H9 (cell line): Measurements from ENCODE around the gene CDKAL1. TPM values are rescaled to one million over a fixed set of nuclear protein-coding genes. Genes with fewer than 3 reads are reported as not detected.

ENCODE experiments used
- DNase-seq: peaks from one replicate; pipeline ENCODE4 v3.0.0-alpha.2; 2017
- H2AFZ ChIP-seq: one replicate; pipeline ENCODE4 v1.6.1; 2013; ENCODE audit warnings: mild to moderate bottlenecking, low read length, control low read depth, moderate library complexity
- H2AK5ac ChIP-seq: 2 replicates; pipeline ENCODE4 v1.6.1; 2013; ENCODE audit warnings: low read length, control low read depth, mixed read lengths; ENCODE audit not compliant: insufficient read length
- H2BK120ac ChIP-seq: one replicate; pipeline ENCODE4 v1.6.1; 2013; ENCODE audit warnings: low read depth, mild to moderate bottlenecking, low read length, control low read depth, inconsistent platforms; ENCODE audit not compliant: poor library complexity, severe bottlenecking
- H2BK12ac ChIP-seq: 2 replicates; pipeline ENCODE4 v1.6.1; 2013; ENCODE audit warnings: low read length, control low read depth, mixed read lengths, low read depth; ENCODE audit not compliant: insufficient read length
- H2BK15ac ChIP-seq: 2 replicates; pipeline ENCODE4 v1.6.1; 2013; ENCODE audit warnings: low read depth, low read length, control low read depth
- H2BK20ac ChIP-seq: one replicate; pipeline ENCODE4 v1.6.1; 2013; ENCODE audit warnings: low read depth, mild to moderate bottlenecking, low read length, control low read depth, inconsistent platforms; ENCODE audit not compliant: poor library complexity, severe bottlenecking
- H2BK5ac ChIP-seq: 2 replicates; pipeline ENCODE4 v1.6.1; 2013; ENCODE audit warnings: low read length, control low read depth, mixed read lengths; ENCODE audit not compliant: insufficient read length
- H3K14ac ChIP-seq: 2 replicates; pipeline ENCODE4 v1.6.1; 2013; ENCODE audit warnings: low read length, control low read depth; ENCODE audit not compliant: insufficient read depth
- H3K18ac ChIP-seq: 2 replicates; pipeline ENCODE4 v1.6.1; 2013; ENCODE audit warnings: low read depth, mild to moderate bottlenecking, mixed read lengths, low read length, control low read depth; ENCODE audit not compliant: insufficient read length
- H3K23ac ChIP-seq: 2 replicates; pipeline ENCODE4 v1.6.1; 2013; ENCODE audit warnings: low read length, control low read depth, mixed read lengths, low read depth; ENCODE audit not compliant: insufficient read length
- H3K23me2 ChIP-seq: 2 replicates; pipeline ENCODE4 v1.6.1; 2013; ENCODE audit warnings: low read depth, mild to moderate bottlenecking, mixed read lengths, low read length, control low read depth; ENCODE audit not compliant: insufficient read length, poor library complexity, severe bottlenecking
- H3K27ac ChIP-seq: 2 replicates; pipeline ENCODE4 v1.5.1; 2013; ENCODE audit warnings: low read length, control low read depth, mixed read lengths, low read depth; ENCODE audit not compliant: insufficient read length
- H3K27me3 ChIP-seq: 2 replicates; pipeline ENCODE4 v1.6.1; 2013; ENCODE audit warnings: low read length, control low read depth, inconsistent platforms; ENCODE audit not compliant: insufficient read depth
- H3K4ac ChIP-seq: 2 replicates; pipeline ENCODE4 v1.6.1; 2013; ENCODE audit warnings: low read depth, mild to moderate bottlenecking, control low read depth, inconsistent platforms, low read length, moderate library complexity
- H3K4me1 ChIP-seq: 2 replicates; pipeline ENCODE4 v1.6.1; 2013; ENCODE audit warnings: low read length, control low read depth, inconsistent platforms; ENCODE audit not compliant: insufficient read depth
- H3K4me2 ChIP-seq: 2 replicates; pipeline ENCODE4 v1.6.1; 2013; ENCODE audit warnings: low read length, control low read depth, mixed read lengths; ENCODE audit not compliant: insufficient read length, insufficient read depth
- H3K56ac ChIP-seq: 2 replicates; pipeline ENCODE4 v1.6.1; 2013; ENCODE audit warnings: low read depth, mild to moderate bottlenecking, mixed read lengths, low read length, control low read depth; ENCODE audit not compliant: insufficient read length
- H3K79me1 ChIP-seq: 2 replicates; pipeline ENCODE4 v1.6.1; 2013; ENCODE audit warnings: low read depth, mild to moderate bottlenecking, moderate library complexity, low read length, control low read depth, inconsistent platforms; ENCODE audit not compliant: insufficient read depth, poor library complexity, severe bottlenecking
- H3K79me2 ChIP-seq: 2 replicates; pipeline ENCODE4 v1.6.1; 2013; ENCODE audit warnings: low read length, control low read depth, inconsistent platforms; ENCODE audit not compliant: insufficient read depth
- H3K9ac ChIP-seq: 2 replicates; pipeline ENCODE4 v1.6.1; 2013; ENCODE audit warnings: low read length, control low read depth, mixed read lengths; ENCODE audit not compliant: insufficient read length; ENCODE audit errors: extremely low read depth
- H3K9me3 ChIP-seq: one replicate; pipeline ENCODE4 v1.6.1; 2013; ENCODE audit warnings: low read depth, low read length, inconsistent platforms; ENCODE audit not compliant: control insufficient read depth
- H3T11ph ChIP-seq: one replicate; pipeline ENCODE4 v1.6.1; 2013; ENCODE audit warnings: mild to moderate bottlenecking, low read length, control low read depth, inconsistent platforms
- H4K20me1 ChIP-seq: one replicate; pipeline ENCODE4 v1.6.1; 2013; ENCODE audit not compliant: control insufficient read depth, insufficient read length, insufficient read depth
- H4K5ac ChIP-seq: 2 replicates; pipeline ENCODE4 v1.6.1; 2013; ENCODE audit warnings: low read depth, mild to moderate bottlenecking, mixed read lengths, low read length, control low read depth; ENCODE audit not compliant: insufficient read length
- H4K8ac ChIP-seq: replicated peaks from 2 replicates; pipeline ENCODE4 v1.6.1; 2013; ENCODE audit warnings: low read length, control low read depth, mixed read lengths, low read depth; ENCODE audit not compliant: insufficient read length
- H4K91ac ChIP-seq: 2 replicates; pipeline ENCODE4 v1.6.1; 2013; ENCODE audit warnings: low read depth, mild to moderate bottlenecking, moderate library complexity, mixed read lengths, low read length, control low read depth; ENCODE audit not compliant: insufficient read length
- H3K27ac Mint-ChIP-seq, 3 experiments: 2 replicates in 2 of 3; 3 replicates in 1 of 3; pipeline ENCODE4 v1.8.0; 2020 to 2021; ENCODE audit warnings: mixed read lengths in 3 of 3, mild to moderate bottlenecking in 1 of 3, moderate library complexity in 1 of 3
- H3K27me3 Mint-ChIP-seq: 2 replicates; pipeline ENCODE4 v1.8.0; 2021; ENCODE audit warnings: low read depth, mild to moderate bottlenecking, moderate library complexity, mixed read lengths
- H3K36me3 Mint-ChIP-seq, 3 experiments: 2 replicates in 2 of 3; 3 replicates in 1 of 3; pipeline ENCODE4 v1.8.0; 2020 to 2021; ENCODE audit warnings: low read depth in 3 of 3, mixed read lengths in 3 of 3; ENCODE audit not compliant: insufficient read depth in 1 of 3
- H3K4me1 Mint-ChIP-seq, 2 experiments: 2 replicates each; pipeline ENCODE4 v1.8.0; 2020; ENCODE audit warnings: mixed read lengths in 2 of 2
- H3K4me3 Mint-ChIP-seq, 2 experiments: 2 replicates in 1 of 2; 3 replicates in 1 of 2; pipeline ENCODE4 v1.8.0; 2020 to 2021; ENCODE audit warnings: mild to moderate bottlenecking in 2 of 2, mixed read lengths in 2 of 2, moderate library complexity in 1 of 2
- H3K9me3 Mint-ChIP-seq, 2 experiments: 2 replicates in 1 of 2; 3 replicates in 1 of 2; pipeline ENCODE4 v1.8.0; 2020; ENCODE audit warnings: mild to moderate bottlenecking in 2 of 2, mixed read lengths in 2 of 2, moderate library complexity in 1 of 2
- WGBS: extraction: QIAGEN DNeasy Blood & Tissue Kit; methylation state at CpG from one replicate; pipeline ENCODE4 v1.1.7; 2013; ENCODE audit warnings: missing lambda C conversion rate, low lambda C conversion rate, mixed read lengths; ENCODE audit not compliant: insufficient read length; ENCODE audit errors: extremely low coverage; 5-methylcytosine and 5-hydroxymethylcytosine counted together
- total RNA-seq: library from RNA; stranded (reverse); gene quantifications from 2 replicates; pipeline ENCODE4 v1.2.1, GENCODE V29; 2021
- TF ChIP-seq, protein P1 (sequence below): fragments of 200-600 bp; sonication (generic); conservative IDR thresholded peaks from 3 replicates; pipeline ENCODE4 v1.8.0; 2021; ENCODE audit warnings: antibody characterized with exemption, mild to moderate bottlenecking

The CDKAL1 gene
- total RNA-seq, 1 experiment from 2014 or later: 23.0 TPM

DNA sequence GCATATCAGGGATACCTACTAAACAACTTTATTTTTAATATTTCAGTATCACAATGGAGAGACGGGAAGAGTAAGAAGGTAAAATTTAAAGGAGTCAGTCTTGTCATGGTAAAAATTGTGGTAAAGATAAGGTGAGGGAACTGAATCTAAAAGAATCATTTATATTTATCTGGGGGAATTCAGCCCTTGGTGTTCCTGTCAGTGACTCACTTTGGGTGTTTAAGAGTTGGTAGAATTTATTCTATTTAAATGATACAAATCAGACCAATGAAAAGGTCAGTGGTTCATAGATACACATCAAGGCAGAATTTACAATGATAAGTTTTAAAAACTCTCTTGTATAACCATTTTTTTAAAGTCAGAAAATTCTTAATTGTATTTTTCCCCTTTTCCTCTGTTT, 164.4 kb downstream of the CDKAL1 start:
- Histone ChIP-seq H3K56ac (no peak overlapping the region), H3K4me1 (peaks cover 4% of the 10 kb centered on the region), H4K91ac (no peak overlapping the region), H3K9me3 (no peaks in the 10 kb centered on the region), H3K4me2 (no peak overlapping the region), H2AFZ (no peak overlapping the region), H3K9ac (no peak overlapping the region), H2BK15ac (no peak overlapping the region), H4K20me1 (no peaks in the 10 kb centered on the region), H4K5ac (no peak overlapping the region), H3K23ac (no peak overlapping the region), H3K27me3 (no peaks in the 10 kb centered on the region), H3K18ac (no peak overlapping the region), H3K14ac (no peak overlapping the region), H3K23me2 (no peaks in the 10 kb centered on the region), H2BK12ac (no peak overlapping the region), H2BK120ac (no peak overlapping the region), H3K79me1 (no peaks in the 10 kb centered on the region), H2AK5ac (no peak overlapping the region), H2BK5ac (no peak overlapping the region), H4K8ac (no peak overlapping the region), H3K79me2 (no peaks in the 10 kb centered on the region), H3K4ac (no peak overlapping the region), H2BK20ac (no peak overlapping the region), H3K27ac (no peak overlapping the region), H3T11ph (no peak overlapping the region)
- Mint-ChIP-seq H3K9me3 (no peaks in the 10 kb centered on the region), H3K4me3 (no peak overlapping the region), H3K4me1 (peaks cover 31 to 43% of the 10 kb centered on the region in 2 experiments), H3K27me3 (no peaks in the 10 kb centered on the region), H3K36me3 (no peaks in the 10 kb centered on the region), H3K27ac (0 out of 7 replicates have a peak overlapping the region, but pooled peaks of 1 of the 3 experiments have one; percentile 21)
- TF ChIP-seq, protein P1, sequence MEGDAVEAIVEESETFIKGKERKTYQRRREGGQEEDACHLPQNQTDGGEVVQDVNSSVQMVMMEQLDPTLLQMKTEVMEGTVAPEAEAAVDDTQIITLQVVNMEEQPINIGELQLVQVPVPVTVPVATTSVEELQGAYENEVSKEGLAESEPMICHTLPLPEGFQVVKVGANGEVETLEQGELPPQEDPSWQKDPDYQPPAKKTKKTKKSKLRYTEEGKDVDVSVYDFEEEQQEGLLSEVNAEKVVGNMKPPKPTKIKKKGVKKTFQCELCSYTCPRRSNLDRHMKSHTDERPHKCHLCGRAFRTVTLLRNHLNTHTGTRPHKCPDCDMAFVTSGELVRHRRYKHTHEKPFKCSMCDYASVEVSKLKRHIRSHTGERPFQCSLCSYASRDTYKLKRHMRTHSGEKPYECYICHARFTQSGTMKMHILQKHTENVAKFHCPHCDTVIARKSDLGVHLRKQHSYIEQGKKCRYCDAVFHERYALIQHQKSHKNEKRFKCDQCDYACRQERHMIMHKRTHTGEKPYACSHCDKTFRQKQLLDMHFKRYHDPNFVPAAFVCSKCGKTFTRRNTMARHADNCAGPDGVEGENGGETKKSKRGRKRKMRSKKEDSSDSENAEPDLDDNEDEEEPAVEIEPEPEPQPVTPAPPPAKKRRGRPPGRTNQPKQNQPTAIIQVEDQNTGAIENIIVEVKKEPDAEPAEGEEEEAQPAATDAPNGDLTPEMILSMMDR: no peak
- DNase-seq: no peak
- WGBS: no CpG with 5 or more reads among the region's 1 CpG
